ENCODE measurements around the gene ZNF578.
"Not testable (repeated sequence)": the region's sequence is repeated elsewhere in the genome, so short reads cannot be mapped to it uniquely, and the experiment has no call there.

DNA sequence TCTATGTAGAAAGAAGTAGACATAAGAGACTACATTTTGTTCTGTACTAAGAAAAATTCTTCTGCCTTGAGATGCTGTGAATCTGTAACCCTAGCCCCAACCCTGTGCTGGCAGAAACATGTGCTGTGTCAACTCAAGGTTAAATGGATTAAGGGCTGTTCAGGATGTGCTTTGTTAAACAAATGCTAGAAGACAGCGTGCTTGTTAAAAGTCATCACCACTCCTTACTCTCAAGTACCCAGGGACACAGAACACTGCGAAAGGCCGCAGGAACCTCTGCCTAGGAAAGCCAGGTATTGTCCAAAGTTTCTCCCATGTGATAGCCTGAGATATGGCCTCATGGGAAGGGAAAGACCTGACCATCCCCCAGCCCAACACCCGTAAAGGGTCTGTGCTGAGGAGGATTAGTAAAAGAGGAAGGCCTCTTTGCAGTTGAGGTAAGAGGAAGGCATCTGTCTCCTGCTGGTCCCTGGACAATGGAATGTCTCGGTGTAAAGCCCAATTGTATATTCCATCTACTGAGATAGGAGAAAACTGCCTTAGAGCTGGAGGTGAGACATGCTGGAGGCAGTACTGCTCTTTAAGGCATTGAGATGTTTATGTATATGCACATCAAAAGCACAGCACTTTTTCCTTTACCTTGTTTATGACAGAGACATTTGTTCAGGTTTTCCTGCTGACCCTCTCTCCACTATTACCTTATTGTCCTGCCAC lies 105.5 kb downstream of the ZNF578 start:
- TF ChIP-seq, protein P1, sequence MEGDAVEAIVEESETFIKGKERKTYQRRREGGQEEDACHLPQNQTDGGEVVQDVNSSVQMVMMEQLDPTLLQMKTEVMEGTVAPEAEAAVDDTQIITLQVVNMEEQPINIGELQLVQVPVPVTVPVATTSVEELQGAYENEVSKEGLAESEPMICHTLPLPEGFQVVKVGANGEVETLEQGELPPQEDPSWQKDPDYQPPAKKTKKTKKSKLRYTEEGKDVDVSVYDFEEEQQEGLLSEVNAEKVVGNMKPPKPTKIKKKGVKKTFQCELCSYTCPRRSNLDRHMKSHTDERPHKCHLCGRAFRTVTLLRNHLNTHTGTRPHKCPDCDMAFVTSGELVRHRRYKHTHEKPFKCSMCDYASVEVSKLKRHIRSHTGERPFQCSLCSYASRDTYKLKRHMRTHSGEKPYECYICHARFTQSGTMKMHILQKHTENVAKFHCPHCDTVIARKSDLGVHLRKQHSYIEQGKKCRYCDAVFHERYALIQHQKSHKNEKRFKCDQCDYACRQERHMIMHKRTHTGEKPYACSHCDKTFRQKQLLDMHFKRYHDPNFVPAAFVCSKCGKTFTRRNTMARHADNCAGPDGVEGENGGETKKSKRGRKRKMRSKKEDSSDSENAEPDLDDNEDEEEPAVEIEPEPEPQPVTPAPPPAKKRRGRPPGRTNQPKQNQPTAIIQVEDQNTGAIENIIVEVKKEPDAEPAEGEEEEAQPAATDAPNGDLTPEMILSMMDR (IDR thresholded peaks at IDR 0.05), result not testable (repeated sequence)
- TF ChIP-seq POLR2AphosphoS5, POLR2A (IDR thresholded peaks at IDR 0.05): not testable (repeated sequence)

All from transverse colon (tissue), 4 donors.